Psoas muscle (tissue), 8 donors: ENCODE measurements around the gene MALRD1. TPM values are rescaled to one million over a fixed set of nuclear protein-coding genes. Genes with fewer than 3 reads are reported as not detected.

Experiments used
- ATAC-seq, 4 donors: fragments of 200-7000 bp; cut with Tn5 transposase; one replicate each; pipeline ENCODE4 v1.9.1; 2020; ENCODE audit warnings: moderate library complexity in 3 of 4, mild to moderate bottlenecking in 2 of 4
- DNase-seq, 2 donors: peaks; one replicate each; pipeline ENCODE4 v3.0.0-alpha.2; 2020
- H3K27ac ChIP-seq: fragments of 200-600 bp; one replicate; pipeline ENCODE4 v1.8.0; 2022
- H3K27me3 ChIP-seq, 3 donors: fragments of 200-600 bp in 1 of 3; one replicate each; pipeline versions ENCODE4 v1.6.1 to v1.8.0; 2013 to 2022; ENCODE audit warnings: low read length in 2 of 3, mild to moderate bottlenecking in 2 of 3, moderate library complexity in 1 of 3; ENCODE audit not compliant: insufficient read depth in 3 of 3
- H3K36me3 ChIP-seq, 2 donors: fragments of 200-600 bp in 1 of 2; one replicate each; pipeline versions ENCODE4 v1.6.1 to v1.8.0; 2013 to 2022; ENCODE audit warnings: low read depth in 1 of 2, mild to moderate bottlenecking in 1 of 2, moderate library complexity in 1 of 2; ENCODE audit not compliant: insufficient read depth in 1 of 2
- H3K4me1 ChIP-seq: fragments of 200-600 bp; one replicate; pipeline ENCODE4 v1.8.0; 2022
- H3K4me3 ChIP-seq: fragments of 200-600 bp; one replicate; pipeline ENCODE4 v1.8.0; 2022; ENCODE audit warnings: mild to moderate bottlenecking
- H3K9me3 ChIP-seq: fragments of 200-600 bp; one replicate; pipeline ENCODE4 v1.8.0; 2022
- CTCF ChIP-seq: fragments of 200-600 bp; IDR thresholded peaks from one replicate; pipeline ENCODE4 v1.8.0; 2022; ENCODE audit warnings: antibody characterized with exemption
- WGBS, 3 donors: extraction: QIAGEN DNeasy Blood & Tissue Kit; methylation state at CpG; one replicate each; pipeline versions ENCODE4 v1.1.6 to v1.1.7; 2013; 5-methylcytosine and 5-hydroxymethylcytosine counted together
- intact Hi-C, 2 donors: fragments of 100-400 bp; cut with DNase I; formaldehyde crosslinking; loops; one replicate each; pipeline versions ENCODE4 v1.11.0 to v1.14.2; 2022
- polyA plus RNA-seq, 3 donors: library from polyadenylated mRNA; stranded (reverse); fragments of 200-250 nt; gene quantifications; one replicate each; pipeline ENCODE4 v1.2.3, GENCODE V29; 2013
- total RNA-seq, 4 donors: library from RNA; stranded (reverse); fragmentation: NEBNext Ultra II Directional in 2 of 4; extraction: Animal tissue kit (Norgen Biotek cat#: 25700) in 2 of 4; gene quantifications; one replicate each; pipeline versions ENCODE4 v1.2.1 to v1.2.4, GENCODE V29; 2021 to 2023
- donor health status: healthy with polysubstance abuse.
- donor health status: DM: no; HTN: no; CAD: no; lungs with moderate emphysema.
- donor health status: Bipolar disorder and iron deficiency.
- donor health status: healthy.
- donor health status: DM: yes; HTN: yes; CAD: no.
- donor health status: DM: no; HTN: no; CAD: no.
- donor health status: DM: no; HTN: no; CAD: no.
- donor health status: DM: yes; HTN: yes; CAD: no.

Gene MALRD1
- total and polyA plus RNA-seq, 7 donors, result 0.12 to 0.39 (median 0.27) TPM; not detected in 3

GRCh38 chr10:19749185-19749729 lies 700.7 kb downstream of the MALRD1 start:
- no peak overlapping the region for H3K27ac ChIP-seq
- H3K27me3 ChIP-seq, result no peaks in the 10 kb centered on the region
- intact Hi-C loops, result no loop called here
- no peak overlapping the region for H3K4me3 ChIP-seq
- no peak for ATAC-seq
- no peaks in the 10 kb centered on the region for H3K9me3 ChIP-seq
- no peak for TF ChIP-seq CTCF
- no peaks in the 10 kb centered on the region for H3K36me3 ChIP-seq
- no peak for DNase-seq
- H3K4me1 ChIP-seq, result no peaks in the 10 kb centered on the region

- Histone ChIP-seq H3K27ac (no peak overlapping the region), H3K4me1 (no peaks in the 10 kb centered on the region), H3K27me3 (no peaks in the 10 kb centered on the region), H3K9me3 (no peaks in the 10 kb centered on the region), H3K4me3 (no peak overlapping the region), H3K36me3 (no peaks in the 10 kb centered on the region)
- intact Hi-C loops, result no loop called here
- DNase-seq, result no peak
- 78 to 94% (median 81%) methylated on average over 1 of the region's 1 CpG for WGBS, 3 donors
- ATAC-seq, result no peak
- TF ChIP-seq CTCF, result no peak
Measured at GRCh38 chr10:19750972-19751371, 702.4 kb downstream of the MALRD1 start.

- H3K27me3 ChIP-seq, result no peaks in the 10 kb centered on the region
- no peak overlapping the region for H3K4me3 ChIP-seq
- no peak for DNase-seq
- intact Hi-C loops, result no loop called here
- no peak overlapping the region for H3K27ac ChIP-seq
- H3K4me1 ChIP-seq, result no peaks in the 10 kb centered on the region
- H3K36me3 ChIP-seq, result no peaks in the 10 kb centered on the region
- TF ChIP-seq CTCF, result no peak
- no peaks in the 10 kb centered on the region for H3K9me3 ChIP-seq
- 43 to 64% (median 53%) methylated on average over 3 of the region's 3 CpGs for WGBS, 3 donors
- no peak for ATAC-seq
Measured at GRCh38 chr10:19756919-19757318, 708.3 kb downstream of the MALRD1 start.

GRCh38 chr10:19762026-19762425 lies 713.4 kb downstream of the MALRD1 start:
- Histone ChIP-seq H3K4me1 (no peaks in the 10 kb centered on the region), H3K27ac (no peak overlapping the region), H3K27me3 (no peaks in the 10 kb centered on the region), H3K36me3 (no peaks in the 10 kb centered on the region), H3K4me3 (no peak overlapping the region), H3K9me3 (no peaks in the 10 kb centered on the region)
- intact Hi-C loops, result no loop called here
- WGBS, 3 donors, result 82 to 90% (median 88%) methylated on average over 1 of the region's 1 CpG
- TF ChIP-seq CTCF, result no peak
- ATAC-seq (no peak), DNase-seq (no peak)

- H3K4me3 ChIP-seq, result no peak overlapping the region
- H3K27me3 ChIP-seq, result no peaks in the 10 kb centered on the region
- 81 to 85% (median 83%) methylated on average over 1 of the region's 1 CpG for WGBS, 3 donors
- H3K4me1 ChIP-seq, result no peaks in the 10 kb centered on the region
- TF ChIP-seq CTCF, result no peak
- H3K27ac ChIP-seq, result no peak overlapping the region
- H3K36me3 ChIP-seq, result no peaks in the 10 kb centered on the region
- ATAC-seq, result no peak
- DNase-seq, result no peak
- intact Hi-C loops, result no loop called here
- no peaks in the 10 kb centered on the region for H3K9me3 ChIP-seq
Measured at GRCh38 chr10:19764111-19764510, 715.5 kb downstream of the MALRD1 start.
